ENCODE measurements around the gene GLRA1.

The GLRA1 gene

DNA sequence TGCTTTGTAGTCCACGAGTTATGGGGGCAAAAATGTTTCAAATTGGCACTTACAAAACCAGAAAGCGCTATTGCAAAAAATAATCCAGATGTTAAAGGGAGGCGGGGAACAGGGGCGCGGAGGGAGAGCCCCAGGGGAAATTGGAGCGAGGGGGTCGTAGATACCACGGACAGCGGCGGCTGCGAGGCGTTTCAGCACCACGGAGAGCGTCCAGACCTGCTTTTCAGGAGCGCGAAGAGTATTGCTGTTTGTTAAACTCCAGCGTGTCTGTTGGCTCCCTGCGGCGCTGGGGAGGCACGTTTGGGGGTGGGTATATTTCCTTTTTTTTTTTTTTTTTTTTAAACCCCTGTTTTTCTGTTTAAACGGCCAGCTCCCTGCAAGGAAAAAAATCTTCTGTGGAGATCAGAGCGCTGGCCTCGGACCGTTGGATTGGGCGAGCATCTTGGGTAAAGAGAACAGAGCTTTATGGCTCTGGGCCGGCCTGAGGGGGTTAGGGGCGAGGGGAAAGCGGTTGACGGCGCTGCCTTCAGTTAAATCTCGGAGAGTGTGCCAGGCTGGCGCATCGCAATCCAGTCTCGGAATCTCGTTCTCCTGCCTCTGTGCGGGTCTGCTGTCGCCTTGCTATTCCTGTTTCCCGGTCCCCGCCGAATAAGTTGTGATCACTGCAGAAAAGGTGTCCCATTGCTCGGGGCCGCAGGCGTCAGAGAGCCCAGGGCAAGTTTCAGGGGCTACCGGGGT lies at the start of gene GLRA1:
Gene GLRA1 (minus strand): TSS at position 288 of the 738 bp plus-strand sequence. CDS start 302 bp downstream, outside the sequence.
- no peak for FAIRE-seq

GRCh38 chr5:151970885-151971284 lies 46.2 kb upstream of the GLRA1 start:
- FAIRE-seq, result no peak

GRCh38 chr5:151967865-151968264 lies 43.2 kb upstream of the GLRA1 start:
- no peak for FAIRE-seq

- FAIRE-seq, result no peak
Measured at GRCh38 chr5:151966046-151966445, 41.4 kb upstream of the GLRA1 start.

- no peak for FAIRE-seq
Measured at GRCh38 chr5:151964471-151964870, 39.8 kb upstream of the GLRA1 start.

DNA sequence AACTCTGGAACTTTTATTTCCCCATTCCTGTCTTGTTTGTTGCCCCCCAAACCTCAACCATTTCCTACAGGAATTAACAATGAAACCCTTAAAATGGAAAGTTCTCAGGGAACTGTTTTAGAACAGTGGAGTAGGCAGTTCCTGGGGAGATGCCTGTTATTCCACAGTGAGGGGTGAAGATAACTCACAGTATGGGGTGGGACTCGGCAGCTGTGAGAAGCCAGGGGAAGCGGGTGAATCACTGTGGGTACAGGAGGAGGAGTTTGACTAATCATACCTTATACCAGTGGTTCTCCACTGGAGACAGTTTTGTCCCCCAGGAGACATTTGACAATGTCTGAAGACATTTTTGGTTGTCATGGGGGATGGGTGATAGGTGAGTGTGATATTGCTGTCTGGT lies 36.9 kb upstream of the GLRA1 start:
- no peak for FAIRE-seq

- no peak for FAIRE-seq
Measured at GRCh38 chr5:151958111-151958510, 33.5 kb upstream of the GLRA1 start.

DNA sequence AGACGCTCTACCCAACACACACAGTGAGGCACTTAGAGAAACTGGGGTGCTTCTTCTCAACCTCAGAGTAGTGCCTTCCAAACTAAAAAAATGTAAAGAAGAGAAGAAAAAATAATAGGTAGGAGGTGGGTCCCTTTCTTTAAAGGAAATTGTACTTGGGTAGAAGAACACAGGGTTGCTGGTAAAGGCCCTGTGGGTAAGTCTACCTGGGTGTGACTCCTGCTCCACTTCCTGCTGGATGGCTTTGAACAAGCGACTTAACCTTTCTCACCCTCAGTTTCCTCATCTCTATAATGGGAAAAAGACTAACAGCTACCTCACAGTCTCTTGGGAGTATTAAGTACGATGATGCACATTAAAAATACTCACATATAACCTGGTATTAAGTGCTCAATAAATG lies 32.1 kb upstream of the GLRA1 start:
- no peak for FAIRE-seq

DNA sequence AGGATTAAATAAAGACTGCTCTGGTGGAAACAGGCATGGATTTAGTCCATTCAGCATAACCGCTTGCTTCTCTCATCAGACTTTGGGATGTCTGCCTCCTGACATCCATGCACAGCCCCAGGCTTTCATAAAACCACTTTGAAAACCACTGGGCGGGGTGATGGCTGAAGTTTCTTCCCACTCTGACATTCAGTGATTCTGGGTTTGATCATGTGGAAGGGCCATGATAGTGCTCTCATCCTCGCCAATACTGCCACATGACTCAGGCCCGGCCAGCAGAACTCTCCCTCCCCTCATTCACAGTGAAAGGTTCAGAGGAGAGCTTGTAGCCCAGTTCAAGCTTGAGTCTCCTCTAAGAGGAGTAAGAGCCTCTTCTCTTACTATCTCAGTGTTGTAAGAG lies 29.6 kb upstream of the GLRA1 start:
- FAIRE-seq, result no peak

- FAIRE-seq, result no peak
Measured at GRCh38 chr5:151953833-151954232, 29.2 kb upstream of the GLRA1 start.

GRCh38 chr5:151952238-151952637 lies 27.6 kb upstream of the GLRA1 start:
- no peak for FAIRE-seq

GRCh38 chr5:151950706-151951105 lies 26.1 kb upstream of the GLRA1 start:
- FAIRE-seq, result no peak

DNA sequence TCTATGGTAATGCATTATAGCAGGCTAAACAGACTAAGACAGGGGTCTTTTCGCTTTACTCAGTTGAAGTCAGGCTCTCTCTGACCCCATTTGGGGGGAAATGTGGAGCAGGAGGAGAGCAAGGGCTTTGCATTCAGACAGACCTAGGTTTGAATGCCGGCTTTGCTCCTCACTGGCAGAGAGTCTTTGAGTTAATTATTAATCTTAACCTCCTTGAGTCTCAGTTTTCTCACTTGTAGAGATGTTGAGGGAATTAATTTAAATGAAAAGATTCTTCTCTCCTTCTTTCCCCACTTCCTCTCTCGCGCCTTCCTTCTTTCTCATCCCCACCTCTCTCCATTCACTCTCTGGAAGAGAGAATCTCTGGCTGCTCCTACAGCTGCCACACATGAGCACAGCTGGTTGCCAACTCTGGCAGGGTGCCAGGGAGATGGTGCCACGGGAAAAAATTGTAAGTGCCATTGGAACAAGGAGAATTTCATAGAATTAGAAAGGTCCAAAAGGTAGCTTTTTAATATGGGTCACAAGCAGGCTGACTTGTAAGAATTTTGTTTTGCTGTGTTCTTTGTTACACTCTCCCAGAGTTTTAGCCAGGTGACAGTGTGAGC lies 25.2 kb upstream of the GLRA1 start:
- FAIRE-seq, result no peak

- no peak for FAIRE-seq
Measured at GRCh38 chr5:151949113-151949512, 24.5 kb upstream of the GLRA1 start.

DNA sequence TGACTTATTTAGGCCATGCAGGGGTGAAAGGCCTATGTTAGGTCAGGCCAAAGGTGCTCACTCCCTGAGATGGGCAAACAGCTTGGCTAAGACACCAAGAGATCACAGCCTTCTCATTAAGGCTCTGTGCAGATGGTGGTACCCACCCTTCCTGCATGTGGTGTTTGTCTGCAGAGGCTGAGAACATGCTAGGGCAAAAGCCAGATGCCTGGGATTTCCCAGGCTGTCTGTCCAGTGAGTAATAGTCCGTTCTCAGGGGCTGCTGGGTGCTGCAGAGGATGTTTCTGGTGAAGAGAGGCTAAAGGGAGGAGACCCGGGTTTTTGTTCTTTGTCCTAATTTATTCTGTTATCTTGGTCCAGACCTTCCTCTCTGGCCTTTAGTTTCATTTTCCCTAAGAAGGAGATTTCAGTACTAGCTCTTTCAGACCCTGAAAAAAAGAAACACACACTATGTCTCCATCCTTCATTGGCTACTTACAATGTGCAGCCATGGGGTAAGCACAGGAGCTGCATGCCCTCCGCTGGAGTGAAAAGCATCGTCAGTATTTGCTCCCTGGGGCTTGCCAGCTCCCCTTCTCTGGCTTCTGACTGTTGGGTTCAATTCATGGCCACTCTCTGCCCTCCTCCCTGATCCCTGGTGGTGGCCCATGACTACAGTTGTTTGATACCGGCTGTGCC lies 23.4 kb upstream of the GLRA1 start:
- FAIRE-seq, result no peak

GRCh38 chr5:151937851-151938250 lies 13.2 kb upstream of the GLRA1 start:
- no peak for FAIRE-seq

DNA sequence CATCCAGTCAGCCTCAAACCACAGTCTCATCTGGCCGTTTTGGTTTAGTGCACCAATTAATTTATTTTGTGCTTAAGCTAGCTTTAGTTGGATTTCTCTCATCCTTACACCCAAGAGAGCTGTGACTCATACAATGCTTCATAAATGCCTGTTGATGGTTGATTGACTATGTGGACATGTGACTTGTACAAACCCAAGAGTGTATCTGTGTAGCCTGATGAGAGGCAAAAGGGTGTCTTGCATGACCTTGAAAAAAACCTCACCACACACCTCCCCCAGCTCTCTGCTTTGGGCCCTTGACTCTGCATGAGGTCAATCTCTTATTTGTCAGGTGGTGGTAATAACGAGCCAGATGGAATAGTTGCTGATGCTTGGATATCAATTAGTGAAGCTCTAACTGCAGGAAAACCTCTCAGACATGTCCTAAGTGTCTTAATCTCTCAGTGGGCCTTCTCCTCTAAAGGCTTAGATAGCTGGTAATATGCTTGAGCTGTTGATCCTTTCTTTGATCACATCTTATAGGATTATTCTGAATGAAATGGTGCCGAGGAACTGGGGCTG lies 10.6 kb upstream of the GLRA1 start:
- no peak for FAIRE-seq

- FAIRE-seq, result no peak
Measured at GRCh38 chr5:151931260-151931659, 6.6 kb upstream of the GLRA1 start.

DNA sequence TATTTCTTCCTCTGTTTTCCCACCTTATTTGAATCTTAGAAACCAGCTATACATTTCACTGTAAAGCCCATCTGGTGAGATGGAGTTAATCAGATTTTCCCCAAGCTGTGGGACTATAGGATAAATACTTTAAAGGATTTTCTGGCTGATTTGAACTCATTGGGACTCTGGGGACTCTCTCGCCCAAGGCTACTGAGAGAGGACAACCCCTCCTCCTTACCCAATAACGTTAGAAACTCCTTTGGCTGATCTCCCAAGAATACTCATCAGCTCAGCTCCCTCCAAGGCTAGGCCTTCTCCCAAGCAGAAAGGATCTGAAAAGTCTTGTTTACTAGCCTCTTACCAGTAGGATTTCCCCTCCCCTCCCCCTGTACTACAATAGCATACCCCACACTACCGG lies 1.5 kb upstream of the GLRA1 start:
- FAIRE-seq, result no peak

DNA sequence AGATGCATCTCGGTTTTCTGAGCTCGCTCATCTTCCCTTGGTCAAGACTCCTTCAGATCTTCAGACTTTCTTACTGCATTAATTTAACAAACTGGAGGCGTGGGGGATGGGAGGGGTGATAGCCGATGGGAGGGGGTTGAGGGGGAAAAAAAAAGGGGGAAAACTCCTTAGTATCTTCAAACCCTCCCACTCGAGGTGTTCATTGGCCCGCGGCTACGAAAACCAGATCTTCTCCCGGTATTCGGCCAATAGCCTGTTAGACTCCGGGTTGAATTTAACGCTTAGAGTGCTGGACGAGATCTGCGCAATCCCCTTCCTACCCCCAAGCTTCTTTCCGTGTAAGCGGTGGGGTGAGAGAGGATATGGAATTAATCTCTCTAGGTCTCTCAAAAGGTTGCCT lies 689 bp upstream of the GLRA1 start:
- FAIRE-seq, result no peak

DNA sequence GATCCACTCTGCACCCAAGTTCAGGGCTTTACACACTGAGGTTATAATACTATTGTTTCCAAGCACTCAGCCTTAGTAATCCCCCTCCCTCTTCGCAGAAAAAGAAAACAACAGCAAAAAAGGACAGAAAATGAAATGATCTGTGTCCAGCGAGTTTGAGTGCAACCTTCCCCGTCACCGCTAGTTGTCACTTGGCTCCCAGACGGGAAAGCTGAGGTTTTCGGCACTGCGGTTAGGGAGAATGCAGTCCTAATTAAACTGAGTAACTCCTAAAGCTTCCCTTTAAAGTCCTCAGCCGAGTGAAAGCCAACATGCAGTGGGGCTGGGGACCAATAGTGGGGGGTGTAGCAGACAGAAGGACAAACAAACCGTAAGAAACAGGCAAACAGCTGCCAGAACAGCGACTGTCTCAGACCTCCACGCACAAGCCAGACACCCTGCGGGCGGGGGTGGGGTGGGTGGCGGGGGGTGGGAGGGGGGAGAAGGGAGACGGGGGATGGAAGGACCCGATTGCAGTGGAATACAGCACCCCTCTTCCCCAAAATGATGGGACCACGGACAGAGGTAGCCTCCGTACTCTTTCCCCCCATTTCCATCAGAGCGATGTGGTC lies 680 bp downstream of the GLRA1 start:
- no peak for FAIRE-seq

GRCh38 chr5:151921916-151922315 lies 2.7 kb downstream of the GLRA1 start:
- no peak for FAIRE-seq

DNA sequence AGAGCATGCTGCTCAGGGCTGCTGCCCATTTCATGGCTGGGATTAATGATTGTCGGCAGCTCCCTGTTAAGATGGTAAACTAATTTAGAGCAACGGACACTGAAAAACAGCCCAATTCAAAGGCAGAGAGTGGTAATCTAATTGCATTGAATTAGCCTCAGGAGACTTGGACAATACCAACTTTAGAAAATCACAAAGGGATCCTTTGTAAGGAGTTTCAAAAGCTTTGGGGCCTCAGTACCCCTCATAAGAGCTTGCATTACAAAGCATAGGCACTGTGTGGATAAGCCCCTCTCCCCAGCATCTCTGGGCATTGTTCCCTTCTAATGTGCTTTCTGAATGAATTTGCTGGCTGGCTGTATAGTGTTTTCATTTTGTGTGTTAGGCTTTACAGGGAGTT lies 6.7 kb downstream of the GLRA1 start:
- FAIRE-seq, result no peak

DNA sequence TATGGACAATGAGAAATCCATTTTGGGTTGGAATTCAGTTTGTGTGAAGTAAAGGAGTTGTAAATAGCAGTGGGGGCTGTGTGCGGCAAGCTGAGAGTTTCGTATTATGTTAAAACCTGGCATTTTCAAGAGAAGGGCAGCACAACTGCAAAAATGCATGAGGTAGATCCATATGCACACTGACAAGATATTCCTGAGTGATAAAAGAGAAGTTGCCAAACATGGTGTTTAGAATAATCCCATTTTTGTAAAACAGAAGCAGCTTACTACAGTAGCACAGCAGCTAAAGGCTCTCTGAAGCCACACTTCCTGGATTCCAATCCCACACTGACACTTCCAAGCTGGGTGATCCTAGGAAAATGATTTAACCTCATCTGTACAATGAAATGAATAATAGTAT lies 11.2 kb downstream of the GLRA1 start:
- no peak for FAIRE-seq

Measured in TTC549 (cell line).